ENCODE results near the gene ARHGAP28. TPM values are rescaled to one million over a fixed set of nuclear protein-coding genes. Genes with fewer than 3 reads are reported as not detected.

The ARHGAP28 gene
- total RNA-seq, 1 donor from 2014 or later: 15.7 TPM

DNA sequence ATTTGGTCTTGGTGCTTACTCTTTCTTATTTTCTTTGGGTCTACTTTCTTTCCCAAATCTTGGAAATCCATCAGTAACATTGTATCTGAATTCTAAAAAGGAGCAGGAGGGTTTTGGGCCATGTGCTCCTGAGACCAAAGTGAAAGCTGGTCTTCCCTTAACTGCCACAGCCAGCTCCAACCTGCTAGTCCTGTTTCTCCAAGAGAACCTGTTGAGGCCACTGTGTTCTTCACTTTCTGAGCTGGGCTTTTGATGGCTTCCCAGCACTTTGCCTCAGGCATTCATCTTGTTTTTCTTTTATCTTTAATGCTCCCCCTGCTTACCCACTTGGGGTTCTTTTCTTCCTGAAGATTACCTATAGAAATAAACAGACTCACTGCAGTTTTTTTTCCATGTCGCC, 53.3 kb downstream of the ARHGAP28 start:
- H3K4me1 ChIP-seq: peaks cover 13% of the 10 kb centered on the region
- DNase-seq: no peak
- H3K27ac ChIP-seq: no peak overlapping the region
- intact Hi-C loops (cut with DNase I): no loop called here
- H3K27me3 ChIP-seq: no peaks in the 10 kb centered on the region
- H3K4me3 ChIP-seq: no peak overlapping the region
- H3K36me3 ChIP-seq: no peaks in the 10 kb centered on the region
- ATAC-seq: no peak
- TF ChIP-seq, protein P1, sequence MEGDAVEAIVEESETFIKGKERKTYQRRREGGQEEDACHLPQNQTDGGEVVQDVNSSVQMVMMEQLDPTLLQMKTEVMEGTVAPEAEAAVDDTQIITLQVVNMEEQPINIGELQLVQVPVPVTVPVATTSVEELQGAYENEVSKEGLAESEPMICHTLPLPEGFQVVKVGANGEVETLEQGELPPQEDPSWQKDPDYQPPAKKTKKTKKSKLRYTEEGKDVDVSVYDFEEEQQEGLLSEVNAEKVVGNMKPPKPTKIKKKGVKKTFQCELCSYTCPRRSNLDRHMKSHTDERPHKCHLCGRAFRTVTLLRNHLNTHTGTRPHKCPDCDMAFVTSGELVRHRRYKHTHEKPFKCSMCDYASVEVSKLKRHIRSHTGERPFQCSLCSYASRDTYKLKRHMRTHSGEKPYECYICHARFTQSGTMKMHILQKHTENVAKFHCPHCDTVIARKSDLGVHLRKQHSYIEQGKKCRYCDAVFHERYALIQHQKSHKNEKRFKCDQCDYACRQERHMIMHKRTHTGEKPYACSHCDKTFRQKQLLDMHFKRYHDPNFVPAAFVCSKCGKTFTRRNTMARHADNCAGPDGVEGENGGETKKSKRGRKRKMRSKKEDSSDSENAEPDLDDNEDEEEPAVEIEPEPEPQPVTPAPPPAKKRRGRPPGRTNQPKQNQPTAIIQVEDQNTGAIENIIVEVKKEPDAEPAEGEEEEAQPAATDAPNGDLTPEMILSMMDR (IDR thresholded peaks at IDR 0.05): no peak
- no peaks in the 10 kb centered on the region for H3K9me3 ChIP-seq

DNA sequence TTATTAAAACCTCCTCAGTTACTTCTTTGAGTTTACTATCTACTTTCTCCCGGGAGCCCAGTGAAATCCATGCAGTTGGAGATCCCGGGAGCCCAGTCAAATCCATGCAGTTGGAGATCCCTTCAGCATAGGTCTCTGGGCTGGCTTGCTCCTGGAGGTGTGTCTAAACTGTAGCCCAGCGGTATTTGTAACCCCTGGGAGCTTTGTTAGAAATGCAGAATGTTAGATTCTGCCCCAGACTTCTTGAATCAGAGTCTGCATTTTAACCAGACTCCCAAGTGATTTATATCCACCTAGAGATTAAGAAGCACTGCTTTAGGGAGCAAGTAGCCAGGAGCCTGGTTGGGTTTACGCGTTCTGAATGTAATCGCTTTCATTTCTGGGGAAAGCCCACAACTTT, 54.5 kb downstream of the ARHGAP28 start:
- peaks cover 13% of the 10 kb centered on the region for H3K4me1 ChIP-seq
- DNase-seq (no peak), ATAC-seq (no peak)
- TF ChIP-seq, protein P1 (IDR thresholded peaks at IDR 0.05): no peak
- H3K9me3 ChIP-seq: no peaks in the 10 kb centered on the region
- no peaks in the 10 kb centered on the region for H3K36me3 ChIP-seq
- H3K27me3 ChIP-seq: no peaks in the 10 kb centered on the region
- H3K4me3 ChIP-seq: no peak overlapping the region
- intact Hi-C loops (cut with DNase I): no loop called here
- no peak overlapping the region for H3K27ac ChIP-seq

DNA sequence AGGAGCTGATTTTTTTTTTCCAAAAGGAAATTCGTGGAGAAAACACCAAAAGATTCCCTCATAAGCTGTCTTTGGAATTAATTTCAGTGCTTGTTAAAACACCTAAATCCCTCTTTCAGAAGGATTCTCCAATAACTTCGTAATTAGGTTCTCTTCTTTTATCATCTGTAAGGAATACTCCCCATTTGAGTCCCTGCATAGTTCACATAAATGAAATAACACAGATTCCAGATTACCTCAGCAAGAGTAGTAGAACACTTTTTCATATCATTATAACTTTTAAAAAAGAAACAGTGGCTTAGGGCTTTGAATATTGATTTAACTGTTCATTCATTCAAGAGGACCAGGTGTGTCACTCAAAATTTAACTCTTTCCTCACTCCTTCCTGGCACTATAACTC, 55.5 kb downstream of the ARHGAP28 start:
- peaks cover 13% of the 10 kb centered on the region for H3K4me1 ChIP-seq
- ATAC-seq (no peak), DNase-seq (no peak)
- intact Hi-C loops (cut with DNase I): no loop called here
- H3K9me3 ChIP-seq: no peaks in the 10 kb centered on the region
- TF ChIP-seq, protein P1 (IDR thresholded peaks at IDR 0.05): no peak
- no peak overlapping the region for H3K4me3 ChIP-seq
- H3K27ac ChIP-seq: no peak overlapping the region
- no peaks in the 10 kb centered on the region for H3K36me3 ChIP-seq
- H3K27me3 ChIP-seq: no peaks in the 10 kb centered on the region

DNA sequence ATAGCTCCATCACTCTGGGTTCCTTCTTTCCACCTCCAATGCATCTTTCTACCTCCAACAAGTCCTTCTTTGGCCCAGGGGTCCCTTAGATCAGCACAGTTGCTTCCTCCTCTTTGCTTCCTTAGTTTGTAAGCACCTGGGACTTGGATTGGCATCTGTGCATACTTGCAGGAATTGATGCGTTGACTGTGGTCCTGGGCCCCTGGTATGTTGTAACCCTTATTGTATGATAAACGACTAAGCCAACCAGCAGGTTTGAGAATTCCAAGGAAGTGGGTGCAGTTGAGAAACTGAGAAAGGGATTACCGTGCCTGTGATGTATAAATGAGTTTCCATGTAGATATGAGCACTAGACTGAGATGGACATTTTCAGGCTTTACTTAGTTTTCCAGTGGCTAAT, 55.9 kb downstream of the ARHGAP28 start:
- Histone ChIP-seq H3K4me3 (no peak overlapping the region), H3K9me3 (no peaks in the 10 kb centered on the region), H3K27me3 (no peaks in the 10 kb centered on the region), H3K27ac (no peak overlapping the region), H3K36me3 (no peaks in the 10 kb centered on the region), H3K4me1 (peaks cover 13% of the 10 kb centered on the region)
- no peak for DNase-seq
- ATAC-seq: no peak
- intact Hi-C loops (cut with DNase I): no loop called here
- TF ChIP-seq, protein P1 (IDR thresholded peaks at IDR 0.05): no peak

DNA sequence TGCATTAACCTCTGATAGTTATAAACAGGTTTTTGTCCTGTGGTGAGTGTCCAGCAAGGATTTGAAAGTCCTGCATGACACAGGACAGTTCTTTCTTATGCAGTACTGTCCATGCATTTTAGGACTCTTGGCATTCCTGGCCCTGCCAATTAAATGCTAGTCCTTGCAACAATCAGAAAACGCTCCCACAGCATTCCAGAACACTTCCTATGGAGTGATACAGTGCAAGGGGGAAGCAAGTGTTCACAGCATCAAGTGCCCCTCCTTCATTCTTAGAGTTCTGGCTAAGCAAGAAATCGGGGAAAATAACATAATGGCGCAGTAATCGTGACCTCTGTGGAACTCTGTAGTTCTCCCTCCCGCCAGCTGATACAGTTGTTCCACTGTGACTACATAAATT, 62.9 kb downstream of the ARHGAP28 start:
- TF ChIP-seq, protein P1 (IDR thresholded peaks at IDR 0.05): no peak
- ATAC-seq (no peak), DNase-seq (no peak)
- Histone ChIP-seq H3K36me3 (no peaks in the 10 kb centered on the region), H3K27ac (no peak overlapping the region), H3K9me3 (no peaks in the 10 kb centered on the region), H3K4me3 (no peak overlapping the region), H3K4me1 (no peaks in the 10 kb centered on the region), H3K27me3 (no peaks in the 10 kb centered on the region)
- intact Hi-C loops (cut with DNase I): no loop called here

DNA sequence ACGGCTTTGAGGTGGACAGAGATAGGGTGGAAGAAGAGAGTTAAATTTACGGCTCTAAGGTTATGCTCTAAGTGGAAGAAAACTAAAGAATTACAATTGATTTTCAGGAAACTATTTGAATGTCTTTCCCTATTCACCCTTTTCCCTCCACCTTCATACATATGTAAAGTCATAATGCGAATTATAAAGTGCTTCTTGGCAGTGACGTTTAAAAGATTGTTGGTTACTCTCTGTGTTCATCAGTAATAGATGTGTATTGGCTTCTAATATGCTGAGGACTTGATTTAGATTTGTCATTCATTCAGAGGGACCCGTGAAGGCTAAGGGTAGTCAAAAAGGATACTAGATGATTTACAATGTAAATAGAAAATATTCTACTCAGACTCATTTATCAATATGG, 63.9 kb downstream of the ARHGAP28 start:
- Histone ChIP-seq H3K4me1 (no peaks in the 10 kb centered on the region), H3K36me3 (no peaks in the 10 kb centered on the region), H3K9me3 (no peaks in the 10 kb centered on the region), H3K27ac (no peak overlapping the region), H3K4me3 (no peak overlapping the region), H3K27me3 (no peaks in the 10 kb centered on the region)
- no peak for ATAC-seq
- DNase-seq: no peak
- TF ChIP-seq, protein P1 (IDR thresholded peaks at IDR 0.05): no peak
- intact Hi-C loops (cut with DNase I): no loop called here
